Fibroblast of villous mesenchyme (primary cell): ENCODE data around the gene MSANTD2. TPM values are rescaled to one million over a fixed set of nuclear protein-coding genes. Genes with fewer than 3 reads are reported as not detected.

Source experiments
- DNase-seq: peaks from one replicate; pipeline ENCODE4 v3.0.0-alpha.2; 2010; ENCODE audit warnings: low read depth
- H3K4me3 ChIP-seq: 2 replicates; pipeline ENCODE4 v1.5.1; 2011; ENCODE audit warnings: low read depth, mild to moderate bottlenecking, low read length
- CTCF ChIP-seq: IDR thresholded peaks from 2 replicates; pipeline ENCODE4 v1.5.1; 2012; ENCODE audit warnings: low read depth, mild to moderate bottlenecking, low read length; ENCODE audit not compliant: insufficient read depth
- total RNA-seq: library from RNA; depleted of rRNA; stranded (reverse); fragments of >200 nt; gene quantifications from 2 replicates; pipeline ENCODE4 v1.2.3, GENCODE V29; 2012

MSANTD2 gene
- total RNA-seq, 1 donor: 11.2 TPM

GRCh38 chr11:124841201-124841600, 41.0 kb upstream of the MSANTD2 start:
- no peak for TF ChIP-seq CTCF
- H3K4me3 ChIP-seq: no peak overlapping the region
- no peak for DNase-seq

- TF ChIP-seq CTCF: no peak
- no peak for DNase-seq
- no peak overlapping the region for H3K4me3 ChIP-seq
Measured at GRCh38 chr11:124840666-124841065, 40.5 kb upstream of the MSANTD2 start.

- H3K4me3 ChIP-seq: peak overlapping the region; percentile 34
- no peak for DNase-seq
- TF ChIP-seq CTCF: no peak
Measured at GRCh38 chr11:124839972-124840621, 39.9 kb upstream of the MSANTD2 start.

GRCh38 chr11:124839128-124839971, 39.1 kb upstream of the MSANTD2 start:
- H3K4me3 ChIP-seq: peak overlapping the region; percentile 34
- no peak for DNase-seq
- TF ChIP-seq CTCF: no peak

- H3K4me3 ChIP-seq: peak overlapping the region; percentile 34
- no peak for TF ChIP-seq CTCF
- DNase-seq: no peak
Measured at GRCh38 chr11:124838805-124839127, 38.6 kb upstream of the MSANTD2 start.

- no peak overlapping the region for H3K4me3 ChIP-seq
- DNase-seq: peak; percentile 89
- TF ChIP-seq CTCF: peak; percentile 79
Measured at GRCh38 chr11:124837491-124837856, 37.3 kb upstream of the MSANTD2 start.
